Lung (tissue), 12 donors: Measurements from ENCODE around the gene ALDH18A1. TPM values are rescaled to one million over a fixed set of nuclear protein-coding genes. Genes with fewer than 3 reads are reported as not detected.

Experiments used
- ATAC-seq: fragments of 200-7000 bp; cut with Tn5 transposase; one replicate; pipeline ENCODE4 v1.9.1; 2020; ENCODE audit warnings: moderate number of reproducible peaks; ENCODE audit not compliant: insufficient read depth, low FRiP score
- DNase-seq, 3 donors: peaks; one replicate each; pipeline ENCODE4 v3.0.0-alpha.2; 2013 to 2017
- H3K27ac ChIP-seq, 2 donors: one replicate each; pipeline ENCODE4 v1.5.1; 2013; ENCODE audit warnings: mild to moderate bottlenecking in 2 of 2, moderate library complexity in 2 of 2, control low read depth in 1 of 2, inconsistent platforms in 1 of 2, low read depth in 1 of 2, low read length in 1 of 2
- H3K27me3 ChIP-seq, 3 donors: one replicate each; pipeline ENCODE4 v1.5.1; 2013; ENCODE audit warnings: low read length in 2 of 3; ENCODE audit not compliant: control insufficient read depth in 3 of 3, insufficient read depth in 3 of 3
- H3K36me3 ChIP-seq, 4 donors: one replicate each; pipeline ENCODE4 v1.5.1; 2013; ENCODE audit warnings: low read length in 4 of 4, mild to moderate bottlenecking in 1 of 4, moderate library complexity in 1 of 4; ENCODE audit not compliant: control insufficient read depth in 4 of 4, insufficient read depth in 4 of 4
- H3K4me1 ChIP-seq, 5 donors: one replicate each; pipeline ENCODE4 v1.5.1; 2013; ENCODE audit warnings: low read length in 5 of 5, mild to moderate bottlenecking in 2 of 5, moderate library complexity in 1 of 5; ENCODE audit not compliant: control insufficient read depth in 5 of 5, insufficient read depth in 5 of 5
- H3K4me3 ChIP-seq: one replicate; pipeline ENCODE4 v1.5.1; 2013; ENCODE audit warnings: mild to moderate bottlenecking, control low read depth, moderate library complexity
- H3K9ac ChIP-seq, 2 donors: one replicate each; pipeline ENCODE4 v1.5.1; 2013; ENCODE audit warnings: low read length in 2 of 2, control low read depth in 1 of 2; ENCODE audit not compliant: insufficient read depth in 1 of 2
- H3K9me3 ChIP-seq, 4 donors: one replicate each; pipeline ENCODE4 v1.5.1; 2013; ENCODE audit warnings: low read length in 3 of 4, mild to moderate bottlenecking in 1 of 4, moderate library complexity in 1 of 4; ENCODE audit not compliant: control insufficient read depth in 4 of 4, insufficient read depth in 3 of 4
- CTCF ChIP-seq: IDR thresholded peaks from 2 replicates; pipeline ENCODE4 v1.5.1; 2012; ENCODE audit warnings: mild to moderate bottlenecking; ENCODE audit errors: control extremely low read depth, extremely low read depth
- WGBS, 2 donors: extraction: QIAGEN DNeasy Blood & Tissue Kit; methylation state at CpG; one replicate each; pipeline ENCODE4 v1.1.7; 2013; 5-methylcytosine and 5-hydroxymethylcytosine counted together
- polyA plus RNA-seq, 2 donors: library from polyadenylated mRNA; stranded (reverse); fragments of 200-250 nt; gene quantifications; one replicate each; pipeline ENCODE4 v1.2.1, GENCODE V29; 2013
- total RNA-seq, 2 donors: library from RNA; depleted of rRNA in 1 of 2; stranded (reverse); fragments of >200 nt in 1 of 2; gene quantifications; one replicate each; pipeline ENCODE4 v1.2.1, GENCODE V29; 2014 to 2021
- donor health status: control.
- donor health status: control.
- donor health status: Bipolar disorder and iron deficiency.
- donor health status: healthy.
- donor health status: DM: yes; HTN: yes; CAD: no.

The ALDH18A1 gene
- total and polyA plus RNA-seq, 4 donors, result 12.6 to 44.5 (median 30.2) TPM

- no peak for DNase-seq
- Histone ChIP-seq H3K27me3 (no peaks in the 10 kb centered on the region), H3K9me3 (no peaks in the 10 kb centered on the region), H3K4me1 (peaks cover 0 to 14% (median 0%) of the 10 kb centered on the region in 5 donors), H3K36me3 (peaks cover 5 to 11% (median 7%) of the 10 kb centered on the region in 4 donors), H3K4me3 (no peak overlapping the region), H3K9ac (no peak overlapping the region), H3K27ac (no peak overlapping the region)
- ATAC-seq, result no peak
- TF ChIP-seq CTCF, result no peak
- 96 to 97% methylated on average over 18 of the region's 18 CpGs for WGBS, 2 donors
Observed at GRCh38 chr10:95694665-95695064, 38.2 kb upstream of the ALDH18A1 start.

- H3K4me1 ChIP-seq, result peaks cover 0 to 14% (median 0%) of the 10 kb centered on the region in 5 donors
- DNase-seq (peak; percentile 98 to 100 (median 100)), ATAC-seq (peak; percentile 99)
- H3K9ac ChIP-seq, result peak within 1 kb of the TSS; percentile 98
- peak within 1 kb of the TSS; percentile 56 to 90 for H3K27ac ChIP-seq
- no peaks in the 10 kb centered on the region for H3K27me3 ChIP-seq
- peak within 1 kb of the TSS; percentile 85 for H3K4me3 ChIP-seq
- 0% methylated on average over 53 of the region's 53 CpGs for WGBS, 2 donors
- H3K9me3 ChIP-seq, result no peaks in the 10 kb centered on the region
- H3K36me3 ChIP-seq, result peaks cover 7 to 14% (median 10%) of the 10 kb centered on the region in 4 donors
- peak; percentile 100 for TF ChIP-seq CTCF
Observed at GRCh38 chr10:95693668-95694534, 37.4 kb upstream of the ALDH18A1 start, which contains the start of gene TCTN3. TSS of gene TCTN3 (minus strand) at chr10:95693927. CDS start at chr10:95693899, 28 bp downstream.

GRCh38 chr10:95693071-95693667 lies 36.7 kb upstream of the ALDH18A1 start:
- peak overlapping the region; percentile 56 to 90 for H3K27ac ChIP-seq
- TF ChIP-seq CTCF, result no peak
- H3K27me3 ChIP-seq, result no peaks in the 10 kb centered on the region
- H3K9me3 ChIP-seq, result no peaks in the 10 kb centered on the region
- peaks cover 7 to 16% (median 14%) of the 10 kb centered on the region in 4 donors for H3K36me3 ChIP-seq
- WGBS, 2 donors, result 10 to 12% methylated on average over 15 of the region's 15 CpGs
- DNase-seq (peak in 1 of 3 donors; percentile 17), ATAC-seq (no peak)
- H3K4me1 ChIP-seq, result peaks cover 0 to 14% (median 0%) of the 10 kb centered on the region in 5 donors
- peak overlapping the region; percentile 85 for H3K4me3 ChIP-seq
- peak overlapping the region; percentile 98 for H3K9ac ChIP-seq
